Immature natural killer cell (primary cell): ENCODE measurements around the gene THSD4. TPM values are rescaled to one million over a fixed set of nuclear protein-coding genes. Genes with fewer than 3 reads are reported as not detected.

ENCODE experiments used
- DNase-seq, 3 donors: peaks; one replicate each; pipeline ENCODE4 v3.0.0; 2022; ENCODE audit warnings: mixed read lengths in 1 of 3
- H3K27ac Mint-ChIP-seq, 6 donors: one replicate each; pipeline ENCODE4 v1.8.0; 2020; ENCODE audit warnings: mixed read lengths in 6 of 6, mild to moderate bottlenecking in 5 of 6, inconsistent platforms in 4 of 6, moderate library complexity in 3 of 6
- H3K27me3 Mint-ChIP-seq, 3 donors: one replicate each; pipeline ENCODE4 v1.8.0; 2020 to 2021; ENCODE audit warnings: low read depth in 3 of 3, mild to moderate bottlenecking in 3 of 3, mixed read lengths in 3 of 3, moderate library complexity in 3 of 3, inconsistent platforms in 1 of 3
- H3K36me3 Mint-ChIP-seq, 3 donors: one replicate each; pipeline ENCODE4 v1.8.0; 2020; ENCODE audit warnings: mixed read lengths in 3 of 3, inconsistent platforms in 2 of 3, mild to moderate bottlenecking in 2 of 3
- H3K4me1 Mint-ChIP-seq, 2 donors: one replicate each; pipeline ENCODE4 v1.8.0; 2020; ENCODE audit warnings: inconsistent platforms in 2 of 2, mild to moderate bottlenecking in 2 of 2, mixed read lengths in 2 of 2, moderate library complexity in 1 of 2
- H3K4me3 Mint-ChIP-seq, 5 donors: one replicate each; pipeline ENCODE4 v1.8.0; 2020; ENCODE audit warnings: mild to moderate bottlenecking in 5 of 5, mixed read lengths in 5 of 5, inconsistent platforms in 3 of 5, moderate library complexity in 3 of 5
- H3K9me3 Mint-ChIP-seq, 6 donors: one replicate each; pipeline ENCODE4 v1.8.0; 2020; ENCODE audit warnings: mild to moderate bottlenecking in 6 of 6, mixed read lengths in 6 of 6, inconsistent platforms in 4 of 6, moderate library complexity in 3 of 6
- polyA plus RNA-seq, 3 donors: library from polyadenylated mRNA; unstranded; fragments of 300-500 nt; fragmentation: Illumina TruSeq; gene quantifications; one replicate each; pipeline ENCODE4 v1.2.3, GENCODE V29; 2021

THSD4 gene
- polyA plus RNA-seq, 3 donors from 2014 or later, result not detected

DNA sequence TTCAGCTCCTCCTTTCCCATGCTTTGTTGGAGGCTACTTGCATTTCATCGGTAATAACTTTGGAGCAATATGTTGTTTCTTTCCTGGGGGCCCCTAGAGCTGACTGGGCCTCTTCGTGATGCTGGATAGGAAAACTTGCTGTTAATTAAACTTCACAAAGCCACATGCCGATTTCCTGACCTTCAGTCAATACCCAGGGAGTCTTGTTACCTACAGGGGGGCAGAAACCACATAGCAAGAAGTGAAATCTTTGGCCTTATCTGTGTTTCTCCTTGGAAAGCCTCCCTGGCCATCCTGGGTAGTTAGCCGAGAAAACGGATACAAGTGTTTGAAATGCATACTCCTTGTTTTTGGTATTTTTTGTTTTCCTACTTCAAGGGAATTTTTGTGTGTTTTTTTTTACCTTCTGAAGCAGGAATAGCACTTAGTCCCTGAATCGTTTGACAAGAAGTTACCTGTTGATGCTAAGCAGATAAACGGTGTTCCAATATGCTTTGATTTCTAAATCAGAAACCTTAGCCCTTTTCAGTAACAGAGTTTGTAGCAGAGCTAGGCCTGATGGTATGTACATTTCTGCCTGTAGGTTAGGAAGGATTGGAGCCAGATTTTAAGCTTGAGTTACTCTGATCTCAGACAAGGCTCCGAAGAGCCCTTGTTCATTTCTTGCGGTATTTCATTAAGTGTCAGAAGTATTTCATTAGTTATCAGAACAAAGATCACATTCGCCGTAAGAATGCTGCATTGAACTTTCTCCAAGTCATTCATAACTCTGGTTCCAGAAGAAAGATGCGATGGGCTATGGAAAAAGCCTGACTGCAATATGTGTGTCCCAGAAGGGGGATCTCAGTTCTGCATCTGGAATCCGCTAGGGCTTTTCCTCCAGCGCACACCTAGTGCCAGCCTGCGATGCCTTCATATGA lies 111.5 kb downstream of the THSD4 start:
- H3K27ac Mint-ChIP-seq, result no peak overlapping the region

DNA sequence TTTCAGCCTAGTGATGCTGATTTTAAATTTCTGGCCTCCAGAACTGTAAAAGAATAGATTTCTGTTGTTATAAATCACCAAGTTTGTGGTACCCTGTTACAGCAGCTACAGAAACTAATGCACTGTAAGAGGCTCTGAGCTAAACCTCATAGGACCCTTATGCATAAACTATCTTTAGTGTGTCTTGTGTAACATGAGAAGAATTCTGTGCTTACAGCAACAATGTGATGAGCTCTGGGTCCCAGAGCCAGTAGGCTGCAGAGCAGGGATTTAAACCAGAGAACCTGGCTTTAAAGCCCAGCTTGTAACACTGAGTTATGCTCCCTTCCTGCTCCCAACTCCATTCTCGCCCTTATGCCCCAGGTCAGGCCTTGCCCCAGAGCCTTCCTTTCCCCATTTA lies 113.1 kb downstream of the THSD4 start:
- Mint-ChIP-seq H3K4me3 (no peak overlapping the region), H3K9me3 (peaks cover 0 to 5% (median 0%) of the 10 kb centered on the region in 6 donors), H3K4me1 (no peaks in the 10 kb centered on the region), H3K27ac (no peak overlapping the region), H3K36me3 (no peaks in the 10 kb centered on the region), H3K27me3 (peaks cover 1 to 10% (median 4%) of the 10 kb centered on the region in 3 donors)
- no peak for DNase-seq

More for the DNA sequence above, 111.5 kb downstream of the THSD4 start:
- Mint-ChIP-seq H3K4me1 (no peaks in the 10 kb centered on the region), H3K4me3 (no peak overlapping the region), H3K27me3 (peaks cover 2 to 5% (median 4%) of the 10 kb centered on the region in 3 donors), H3K9me3 (peaks cover 0 to 2% (median 0%) of the 10 kb centered on the region in 6 donors), H3K36me3 (no peaks in the 10 kb centered on the region)
- DNase-seq, result no peak

DNA sequence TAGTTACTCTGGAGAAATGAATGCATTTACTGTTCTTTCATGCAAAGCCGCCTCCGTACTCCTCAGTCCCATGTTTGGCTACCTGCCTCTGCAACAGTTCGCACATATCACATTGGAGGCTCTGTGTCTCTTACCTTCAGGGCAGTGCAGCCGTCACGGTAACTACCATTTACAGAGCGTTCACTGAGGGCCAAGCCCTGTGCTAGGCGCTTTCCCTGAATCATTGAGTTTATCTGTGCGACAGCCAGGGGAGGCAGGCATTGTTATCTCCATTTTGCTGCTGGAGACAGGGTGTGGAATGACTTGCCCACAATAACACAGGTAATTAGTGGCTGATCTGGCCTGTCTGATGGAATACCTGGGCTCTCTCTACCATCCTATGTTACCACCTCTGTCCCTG lies 115.0 kb downstream of the THSD4 start:
- no peaks in the 10 kb centered on the region for H3K36me3 Mint-ChIP-seq
- H3K4me1 Mint-ChIP-seq, result no peaks in the 10 kb centered on the region
- H3K4me3 Mint-ChIP-seq, result no peak overlapping the region
- peaks cover 0 to 5% (median 0%) of the 10 kb centered on the region in 6 donors for H3K9me3 Mint-ChIP-seq
- DNase-seq, result no peak
- H3K27ac Mint-ChIP-seq, result no peak overlapping the region
- peaks cover 1 to 6% (median 6%) of the 10 kb centered on the region in 3 donors for H3K27me3 Mint-ChIP-seq

DNA sequence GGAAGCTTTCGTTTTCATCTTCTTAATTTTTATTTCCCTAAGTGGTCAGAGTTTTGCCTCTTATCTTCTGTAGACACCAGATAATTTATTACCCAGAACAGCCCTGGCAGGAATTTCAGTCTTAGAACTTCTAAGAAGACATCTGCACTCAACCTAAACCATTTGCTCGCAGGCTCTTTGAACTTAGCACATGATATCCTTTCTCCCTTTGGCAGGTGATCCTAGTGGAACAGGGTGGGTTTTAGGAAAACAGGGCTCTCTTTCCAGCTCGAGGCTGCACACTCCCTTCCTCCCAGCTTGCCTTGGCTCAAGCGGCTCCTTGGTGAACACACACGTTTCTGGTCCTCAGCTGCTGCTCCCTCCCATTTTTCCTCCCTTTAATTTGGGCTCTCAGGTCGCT lies 116.5 kb downstream of the THSD4 start:
- H3K4me3 Mint-ChIP-seq, result no peak overlapping the region
- no peak for DNase-seq
- peaks cover 0 to 2% (median 0%) of the 10 kb centered on the region in 3 donors for H3K36me3 Mint-ChIP-seq
- no peak overlapping the region for H3K27ac Mint-ChIP-seq
- no peaks in the 10 kb centered on the region for H3K4me1 Mint-ChIP-seq
- H3K27me3 Mint-ChIP-seq, result peaks cover 1 to 8% (median 5%) of the 10 kb centered on the region in 3 donors
- peaks cover 0 to 5% (median 0%) of the 10 kb centered on the region in 6 donors for H3K9me3 Mint-ChIP-seq

DNA sequence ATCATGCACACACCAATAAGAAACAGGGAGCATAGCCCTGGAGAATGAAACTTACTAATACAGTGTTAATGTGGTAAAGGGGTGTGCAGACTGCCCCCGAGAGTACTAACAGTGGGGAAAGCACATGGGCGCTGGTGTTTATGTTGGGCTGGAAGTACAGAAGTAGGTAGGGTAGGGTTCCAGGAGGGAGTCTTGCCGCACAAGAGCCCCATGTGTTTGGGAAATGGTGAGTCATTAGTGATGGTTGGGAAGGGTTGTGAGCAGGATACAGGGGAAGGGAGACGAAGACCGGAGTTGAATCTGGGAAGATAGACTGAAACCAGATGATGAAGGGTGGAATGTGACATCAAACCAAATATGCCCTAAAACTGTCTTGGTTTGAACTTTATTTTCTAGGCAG lies 117.1 kb downstream of the THSD4 start:
- Mint-ChIP-seq H3K4me1 (no peaks in the 10 kb centered on the region), H3K27ac (no peak overlapping the region), H3K9me3 (peaks cover 0 to 8% (median 0%) of the 10 kb centered on the region in 6 donors), H3K27me3 (peaks cover 1 to 8% (median 5%) of the 10 kb centered on the region in 3 donors), H3K4me3 (no peak overlapping the region), H3K36me3 (peaks cover 0 to 3% (median 0%) of the 10 kb centered on the region in 3 donors)
- DNase-seq, result no peak

DNA sequence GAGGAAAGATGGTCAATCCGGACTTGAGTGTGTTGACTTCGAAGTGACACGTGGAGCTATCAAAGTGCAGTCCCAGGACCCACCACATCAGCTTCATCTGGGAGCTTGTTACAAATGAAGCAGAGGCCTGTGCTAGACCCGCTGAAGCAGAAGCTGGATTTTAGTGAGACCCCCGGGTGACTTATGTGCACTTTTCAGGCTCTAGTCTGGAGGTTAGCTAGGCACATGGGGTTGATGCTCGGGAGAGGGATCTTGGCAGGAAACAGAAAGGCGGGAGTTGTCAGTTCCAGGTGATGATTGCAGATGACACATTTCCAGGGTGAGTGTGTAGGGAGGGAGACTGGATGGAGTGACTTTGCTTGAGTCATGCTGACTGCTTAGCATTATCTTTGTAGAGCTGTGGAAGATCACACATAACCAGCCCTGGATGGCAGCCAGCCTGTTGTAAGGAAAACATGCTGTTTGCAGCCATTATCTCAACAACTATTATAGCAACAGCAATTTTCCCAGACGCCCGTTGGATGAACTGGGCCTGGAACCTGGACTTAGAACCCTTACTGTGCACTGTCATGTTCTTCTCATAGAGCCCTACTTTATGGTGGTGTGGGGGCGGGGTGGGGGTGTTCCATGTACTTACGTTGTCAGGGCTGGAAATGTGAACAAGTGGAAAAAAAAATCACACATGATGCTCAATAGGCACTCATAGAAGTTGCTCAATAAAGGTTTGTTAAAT lies 122.4 kb downstream of the THSD4 start:
- DNase-seq, result no peak
- H3K27ac Mint-ChIP-seq, result no peak overlapping the region
- H3K27me3 Mint-ChIP-seq, result peaks cover 0 to 10% (median 8%) of the 10 kb centered on the region in 3 donors
- peaks cover 0 to 3% (median 0%) of the 10 kb centered on the region in 3 donors for H3K36me3 Mint-ChIP-seq
- H3K4me1 Mint-ChIP-seq, result no peaks in the 10 kb centered on the region
- peaks cover 0 to 3% (median 0%) of the 10 kb centered on the region in 6 donors for H3K9me3 Mint-ChIP-seq
- H3K4me3 Mint-ChIP-seq, result no peak overlapping the region

DNA sequence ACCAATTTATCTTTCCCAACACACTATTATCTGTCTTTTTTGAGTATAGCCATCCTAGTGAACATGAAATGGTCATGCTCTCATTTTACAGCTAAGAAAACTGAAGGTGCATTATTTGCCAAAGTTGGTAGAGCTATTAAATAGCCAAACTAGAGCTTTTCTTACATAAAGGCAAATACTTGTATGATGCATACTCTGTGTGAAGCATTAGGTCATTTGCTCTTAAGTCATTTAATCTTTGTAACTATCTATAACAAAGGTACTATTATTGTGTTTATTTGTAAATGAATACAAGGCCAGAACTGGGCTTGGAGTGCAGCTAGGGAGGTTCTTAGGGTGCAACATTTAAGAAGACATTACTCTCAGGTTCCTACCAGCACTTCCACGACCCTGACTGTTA lies 123.7 kb downstream of the THSD4 start:
- Mint-ChIP-seq H3K27me3 (peaks cover 0 to 11% (median 8%) of the 10 kb centered on the region in 3 donors), H3K4me3 (no peak overlapping the region), H3K4me1 (no peaks in the 10 kb centered on the region), H3K9me3 (peaks cover 0 to 3% (median 0%) of the 10 kb centered on the region in 6 donors), H3K27ac (no peak overlapping the region), H3K36me3 (peaks cover 0 to 3% (median 0%) of the 10 kb centered on the region in 3 donors)
- no peak for DNase-seq

DNA sequence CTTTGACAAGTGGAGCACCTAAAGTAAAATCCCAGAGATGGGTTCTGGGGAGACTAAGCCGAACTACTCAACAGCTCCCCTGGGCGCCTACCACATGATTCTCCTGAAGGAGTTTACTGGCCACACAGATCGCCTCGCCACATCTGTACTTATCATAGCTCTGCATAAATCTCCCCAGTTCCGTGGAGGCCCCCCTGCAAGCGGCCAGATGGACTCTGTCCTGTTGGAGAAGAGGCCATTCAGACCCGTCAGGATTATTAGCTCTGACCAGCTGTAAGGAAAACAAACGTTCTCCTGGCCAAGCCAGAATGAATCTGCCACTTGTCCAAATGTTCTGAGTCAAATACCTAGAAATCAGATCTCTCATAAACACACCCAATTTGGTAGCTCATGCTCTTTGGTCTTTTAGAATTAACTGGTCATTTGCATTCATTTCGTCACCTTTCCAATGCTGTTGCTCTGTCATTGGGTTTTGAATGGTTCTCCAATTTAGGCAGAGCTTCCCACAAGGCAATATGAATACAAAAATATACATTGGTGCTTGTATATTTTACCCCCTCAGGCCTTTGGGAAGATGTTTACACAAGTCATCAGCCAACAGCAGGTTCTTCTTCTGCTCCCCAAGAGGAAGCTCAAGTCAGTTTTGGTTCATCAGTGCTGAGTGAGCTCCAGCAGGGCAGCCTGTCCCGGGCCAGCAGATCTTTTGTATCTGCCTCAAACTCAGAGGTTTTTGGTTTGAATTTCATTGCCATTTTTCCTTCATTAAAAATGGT lies 124.5 kb downstream of the THSD4 start:
- Mint-ChIP-seq H3K36me3 (peaks cover 0 to 3% (median 0%) of the 10 kb centered on the region in 3 donors), H3K27me3 (peaks cover 0 to 10% (median 8%) of the 10 kb centered on the region in 3 donors), H3K27ac (no peak overlapping the region), H3K9me3 (peaks cover 0 to 3% (median 0%) of the 10 kb centered on the region in 6 donors), H3K4me1 (no peaks in the 10 kb centered on the region), H3K4me3 (no peak overlapping the region)
- no peak for DNase-seq

DNA sequence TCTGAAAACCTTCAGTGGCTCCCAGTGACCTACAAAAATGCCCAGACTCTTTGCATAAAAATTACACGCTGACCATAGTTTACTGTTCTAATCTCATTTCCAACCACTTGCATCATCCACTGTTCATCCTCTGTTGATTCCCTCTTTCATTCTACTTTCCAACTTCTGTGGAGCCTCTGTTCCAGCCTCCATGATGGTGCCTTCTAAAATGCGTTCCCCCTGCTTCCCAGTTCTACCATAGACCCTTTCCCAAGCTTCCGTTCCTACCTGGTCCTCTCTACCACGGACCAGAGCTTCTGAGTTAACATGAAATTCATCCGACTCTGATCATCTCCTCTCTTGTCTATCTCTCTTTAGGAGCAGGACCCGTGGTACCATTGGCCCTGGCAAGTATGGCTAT lies 127.0 kb downstream of the THSD4 start:
- no peaks in the 10 kb centered on the region for H3K9me3 Mint-ChIP-seq
- H3K27ac Mint-ChIP-seq, result no peak overlapping the region
- no peaks in the 10 kb centered on the region for H3K36me3 Mint-ChIP-seq
- DNase-seq, result no peak
- H3K4me1 Mint-ChIP-seq, result no peaks in the 10 kb centered on the region
- peaks cover 2 to 8% (median 8%) of the 10 kb centered on the region in 3 donors for H3K27me3 Mint-ChIP-seq
- no peak overlapping the region for H3K4me3 Mint-ChIP-seq

DNA sequence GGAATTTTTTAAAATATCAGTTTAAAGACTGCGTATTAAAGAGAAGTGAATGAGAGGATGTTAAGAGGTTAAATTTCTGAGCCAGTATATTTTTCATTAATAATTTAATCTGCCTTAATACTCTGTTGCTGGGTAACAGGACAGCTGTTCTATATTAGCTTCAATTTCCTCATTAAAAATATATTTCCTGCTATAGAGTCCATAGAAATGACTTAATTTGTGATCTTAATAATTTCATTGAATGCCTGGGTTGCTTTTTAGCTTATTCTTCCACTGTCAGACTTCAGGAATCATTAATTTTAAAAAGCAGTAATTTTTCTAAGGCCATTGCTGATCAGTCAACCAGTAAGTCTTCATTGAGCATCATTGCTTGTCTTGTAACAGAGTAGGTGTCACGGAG lies 129.0 kb downstream of the THSD4 start:
- no peak overlapping the region for H3K27ac Mint-ChIP-seq
- H3K36me3 Mint-ChIP-seq, result no peaks in the 10 kb centered on the region
- no peaks in the 10 kb centered on the region for H3K9me3 Mint-ChIP-seq
- no peak overlapping the region for H3K4me3 Mint-ChIP-seq
- no peak for DNase-seq
- H3K27me3 Mint-ChIP-seq, result peaks cover 7 to 8% (median 8%) of the 10 kb centered on the region in 3 donors
- H3K4me1 Mint-ChIP-seq, result no peaks in the 10 kb centered on the region

DNA sequence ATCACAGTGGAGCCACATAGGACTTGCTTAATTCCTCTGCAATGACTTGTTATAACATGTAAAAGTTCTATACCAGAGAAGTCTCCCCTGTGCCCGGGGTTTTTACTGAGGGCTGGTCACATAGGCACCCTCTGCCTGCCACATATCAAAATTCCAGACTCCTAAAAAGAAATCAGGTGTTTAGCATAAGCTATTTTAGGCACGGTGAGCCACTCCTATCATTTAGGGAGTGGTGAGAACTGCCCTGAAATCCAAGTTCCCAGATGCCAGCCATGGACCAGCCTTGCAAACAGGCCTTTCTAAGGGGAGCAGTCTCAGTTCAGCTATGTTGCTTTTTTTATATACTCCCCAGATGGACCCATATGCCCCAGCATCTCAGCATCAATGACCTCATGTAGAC lies 130.3 kb downstream of the THSD4 start:
- no peaks in the 10 kb centered on the region for H3K36me3 Mint-ChIP-seq
- no peaks in the 10 kb centered on the region for H3K4me1 Mint-ChIP-seq
- peaks cover 3 to 12% (median 7%) of the 10 kb centered on the region in 3 donors for H3K27me3 Mint-ChIP-seq
- DNase-seq, result no peak
- H3K27ac Mint-ChIP-seq, result no peak overlapping the region
- H3K4me3 Mint-ChIP-seq, result no peak overlapping the region
- no peaks in the 10 kb centered on the region for H3K9me3 Mint-ChIP-seq

DNA sequence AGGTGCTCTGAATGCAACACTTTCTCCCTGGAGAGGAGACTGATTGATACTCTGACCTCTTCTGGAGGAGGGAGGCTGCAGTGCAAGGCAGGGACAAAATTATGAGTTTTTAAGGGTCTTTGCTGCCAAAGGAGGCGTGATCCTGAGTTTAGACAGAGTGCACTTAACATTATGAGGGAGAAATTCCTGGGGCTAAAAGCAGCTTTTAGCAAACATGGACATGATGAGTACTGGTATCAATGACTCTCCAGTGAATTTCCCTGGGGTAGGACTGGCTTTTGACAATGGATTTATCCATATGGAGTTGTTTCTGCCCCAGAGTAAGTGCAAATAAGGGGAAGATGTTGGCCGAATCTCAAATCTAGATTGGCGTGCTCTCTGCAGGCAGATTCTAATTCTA lies 133.1 kb downstream of the THSD4 start:
- H3K36me3 Mint-ChIP-seq, result no peaks in the 10 kb centered on the region
- no peaks in the 10 kb centered on the region for H3K4me1 Mint-ChIP-seq
- no peak overlapping the region for H3K27ac Mint-ChIP-seq
- DNase-seq, result no peak
- H3K9me3 Mint-ChIP-seq, result no peaks in the 10 kb centered on the region
- no peak overlapping the region for H3K4me3 Mint-ChIP-seq
- peaks cover 0 to 12% (median 0%) of the 10 kb centered on the region in 3 donors for H3K27me3 Mint-ChIP-seq

DNA sequence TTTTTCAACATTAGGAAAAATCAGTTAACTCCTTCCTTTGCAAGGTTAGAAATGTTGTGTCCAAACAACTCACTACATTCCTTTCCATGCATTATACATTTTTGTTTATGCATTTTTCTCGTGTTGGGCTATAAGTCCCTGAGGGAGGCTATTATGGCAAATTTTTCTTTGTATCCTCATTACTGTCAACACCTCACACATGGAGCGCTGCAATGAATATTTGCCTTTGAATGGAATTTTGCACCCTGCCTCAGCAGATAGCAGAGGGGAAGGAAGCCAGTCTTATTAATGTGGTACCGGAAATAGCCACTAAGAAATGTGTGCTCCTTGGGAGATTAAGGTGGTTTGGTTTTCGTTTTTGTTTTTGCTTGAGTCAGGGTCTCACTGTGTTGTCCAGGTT lies 134.7 kb downstream of the THSD4 start:
- H3K36me3 Mint-ChIP-seq, result no peaks in the 10 kb centered on the region
- peaks cover 0 to 12% (median 2%) of the 10 kb centered on the region in 3 donors for H3K27me3 Mint-ChIP-seq
- no peaks in the 10 kb centered on the region for H3K4me1 Mint-ChIP-seq

More for the DNA sequence above, 134.7 kb downstream of the THSD4 start:
- no peak overlapping the region for H3K4me3 Mint-ChIP-seq
- no peak for DNase-seq
- H3K9me3 Mint-ChIP-seq, result no peaks in the 10 kb centered on the region
- no peak overlapping the region for H3K27ac Mint-ChIP-seq
